Ascending aorta (tissue), 2 donors: ENCODE measurements around the gene KPNA6. TPM values are rescaled to one million over a fixed set of nuclear protein-coding genes. Genes with fewer than 3 reads are reported as not detected.
A peak's percentile ranks its signal among the peaks of the same experiment; 100 is the strongest.

ENCODE experiments used
- DNase-seq, 2 donors: peaks; one replicate each; pipeline ENCODE4 v3.0.0-alpha.2; 2019; ENCODE audit warnings: low spot score in 2 of 2
- H3K27ac ChIP-seq, 2 donors: fragments of 200-600 bp; sonication (generic); one replicate each; pipeline ENCODE4 v1.5.1; 2016 to 2017; ENCODE audit warnings: mild to moderate bottlenecking in 1 of 2
- H3K27me3 ChIP-seq: fragments of 200-600 bp; sonication (generic); one replicate; pipeline ENCODE4 v1.5.1; 2017
- H3K36me3 ChIP-seq, 2 donors: fragments of 200-600 bp; sonication (generic); one replicate each; pipeline ENCODE4 v1.5.1; 2016
- H3K4me1 ChIP-seq, 2 donors: fragments of 200-600 bp; sonication (generic); one replicate each; pipeline ENCODE4 v1.5.1; 2016 to 2017; ENCODE audit warnings: mild to moderate bottlenecking in 1 of 2
- H3K4me3 ChIP-seq, 2 donors: fragments of 200-600 bp; sonication (generic); one replicate each; pipeline ENCODE4 v1.5.1; 2016 to 2017; ENCODE audit warnings: mild to moderate bottlenecking in 1 of 2
- H3K9me3 ChIP-seq, 2 donors: fragments of 200-600 bp; sonication (generic); one replicate each; pipeline ENCODE4 v1.5.1; 2016
- CTCF ChIP-seq, 3 experiments: fragments of 200-600 bp in 2 of 3; fragments of 450-650 bp in 1 of 3; sonication (generic) in 2 of 3; IDR thresholded peaks; one replicate each; pipeline ENCODE4 v1.5.1; 2016 to 2019; ENCODE audit warnings: antibody characterized with exemption in 3 of 3, mild to moderate bottlenecking in 1 of 3, moderate library complexity in 1 of 3
- intact Hi-C: fragments of 100-400 bp; cut with DNase I; formaldehyde crosslinking; loops from one replicate; pipeline ENCODE4 v1.15.1; 2023
- total RNA-seq: library from RNA; depleted of rRNA; stranded (reverse); fragments of >200 nt; gene quantifications from one replicate; pipeline ENCODE4 v1.1.0, GENCODE V29; 2016

Gene KPNA6
- total RNA-seq, 1 donor from 2014 or later = 26.1 TPM

- Histone ChIP-seq H3K4me1 (peaks cover 19 to 29% of the 10 kb centered on the region in 2 donors), H3K4me3 (peak overlapping the region; percentile 73 to 79), H3K27me3 (no peaks in the 10 kb centered on the region), H3K36me3 (peaks cover 22 to 34% of the 10 kb centered on the region in 2 donors), H3K9me3 (no peaks in the 10 kb centered on the region), H3K27ac (peak overlapping the region; percentile 94)
- intact Hi-C loops = loop anchor here (1.0 kb wide), 2 partner anchors 20 to 42 kb away; partner anchors contain the start of genes CCDC28B, EIF3I and TMEM234
- TF ChIP-seq CTCF (IDR thresholded peaks at IDR 0.05) = no peak
- DNase-seq = peak in 1 of 2 donors; percentile 77
Measured at GRCh38 chr1:32180186-32181060, 72.6 kb downstream of the KPNA6 start.

DNA sequence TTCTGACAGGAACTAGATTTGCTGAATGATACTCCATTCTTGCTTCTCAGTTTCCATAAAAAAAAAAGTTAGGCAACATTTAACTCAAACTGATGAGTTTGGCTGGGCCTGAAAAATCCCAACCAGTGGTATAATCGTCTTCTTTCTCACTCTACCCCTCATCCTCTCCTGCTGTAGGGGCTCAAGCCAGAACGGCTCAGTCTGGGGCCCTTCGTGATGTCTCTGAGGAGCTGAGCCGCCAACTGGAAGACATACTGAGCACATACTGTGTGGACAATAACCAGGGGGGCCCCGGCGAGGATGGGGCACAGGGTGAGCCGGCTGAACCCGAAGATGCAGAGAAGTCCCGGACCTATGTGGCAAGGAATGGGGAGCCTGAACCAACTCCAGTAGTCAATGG lies 73.2 kb downstream of the KPNA6 start:
- H3K4me1 ChIP-seq = peaks cover 19 to 29% of the 10 kb centered on the region in 2 donors
- H3K36me3 ChIP-seq = peaks cover 24 to 39% of the 10 kb centered on the region in 2 donors
- no peaks in the 10 kb centered on the region for H3K27me3 ChIP-seq
- DNase-seq = no peak
- H3K27ac ChIP-seq = peak overlapping the region; percentile 94
- H3K9me3 ChIP-seq = no peaks in the 10 kb centered on the region
- intact Hi-C loops = no loop called here
- peak overlapping the region; percentile 73 to 79 for H3K4me3 ChIP-seq
- no peak for TF ChIP-seq CTCF (IDR thresholded peaks at IDR 0.05)

GRCh38 chr1:32181563-32181962 lies 73.7 kb downstream of the KPNA6 start:
- Histone ChIP-seq H3K4me1 (peaks cover 19 to 29% of the 10 kb centered on the region in 2 donors), H3K4me3 (peak overlapping the region; percentile 73 to 79)
- intact Hi-C loops = no loop called here

DNA sequence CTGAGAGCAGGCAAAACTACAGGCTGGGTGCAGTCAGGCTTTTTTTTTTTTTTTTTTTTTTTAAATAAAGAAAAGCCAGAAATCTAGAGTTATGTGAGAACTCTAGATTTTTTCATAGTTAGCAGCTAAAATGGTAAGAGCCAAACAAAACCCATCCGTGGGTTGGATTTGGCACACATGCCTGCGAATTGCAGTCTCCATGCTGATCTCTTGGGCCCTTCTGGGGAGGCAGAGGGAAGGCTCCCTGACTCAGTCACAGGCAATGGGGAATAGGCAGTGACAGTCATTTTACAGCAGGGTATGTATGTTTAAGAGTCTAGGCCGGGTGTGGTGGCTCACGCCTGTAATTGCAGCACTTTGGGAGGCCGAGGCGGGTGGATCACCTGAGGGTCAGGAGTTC lies 74.2 kb downstream of the KPNA6 start:
- Histone ChIP-seq H3K4me1 (peaks cover 19 to 29% of the 10 kb centered on the region in 2 donors), H3K4me3 (peak overlapping the region in 1 of 2 donors; percentile 79), H3K27ac (peak overlapping the region in 1 of 2 donors; percentile 16), H3K9me3 (no peaks in the 10 kb centered on the region), H3K27me3 (no peaks in the 10 kb centered on the region), H3K36me3 (peaks cover 33 to 45% of the 10 kb centered on the region in 2 donors)
- DNase-seq = no peak
- intact Hi-C loops = no loop called here
- TF ChIP-seq CTCF (IDR thresholded peaks at IDR 0.05) = no peak

More at GRCh38 chr1:32181563-32181962, 73.7 kb downstream of the KPNA6 start:
- no peak for DNase-seq
- Histone ChIP-seq H3K27me3 (no peaks in the 10 kb centered on the region), H3K9me3 (no peaks in the 10 kb centered on the region), H3K36me3 (peaks cover 28 to 42% of the 10 kb centered on the region in 2 donors), H3K27ac (peak overlapping the region in 1 of 2 donors; percentile 94)
- TF ChIP-seq CTCF (IDR thresholded peaks at IDR 0.05) = no peak

DNA sequence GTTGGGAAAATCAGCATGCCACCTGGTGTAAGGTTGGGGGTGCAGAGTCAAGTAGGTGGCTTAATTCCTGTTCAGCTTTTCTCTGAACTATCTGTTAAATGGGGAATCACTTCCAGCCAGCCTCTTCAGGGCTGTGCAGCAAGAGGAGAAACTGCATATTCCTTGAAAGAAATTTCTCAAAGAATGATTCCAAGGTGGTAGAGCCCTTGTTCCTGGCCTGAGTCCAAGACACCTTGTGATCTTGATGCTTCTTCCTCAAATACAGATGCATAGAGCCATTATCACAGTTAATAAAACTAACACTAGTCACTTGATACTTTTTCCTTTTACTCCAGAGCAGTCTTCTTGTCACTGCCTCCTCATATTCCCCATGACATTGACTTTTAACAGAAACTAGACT lies 76.8 kb downstream of the KPNA6 start:
- Histone ChIP-seq H3K4me3 (no peak overlapping the region), H3K36me3 (peaks cover 58 to 70% of the 10 kb centered on the region in 2 donors), H3K4me1 (peaks cover 19 to 24% of the 10 kb centered on the region in 2 donors), H3K9me3 (no peaks in the 10 kb centered on the region), H3K27me3 (no peaks in the 10 kb centered on the region), H3K27ac (no peak overlapping the region)
- TF ChIP-seq CTCF (IDR thresholded peaks at IDR 0.05) = no peak
- intact Hi-C loops = no loop called here
- DNase-seq = no peak
